Ishikawa (cell line): ENCODE results near the gene AK4.

Experiments
- CEBPB ChIP-seq: IDR thresholded peaks from 2 replicates; pipeline ENCODE4 v1.6.1; 2012
- CREB1 ChIP-seq: IDR thresholded peaks from 2 replicates; pipeline ENCODE4 v1.6.1; 2012; ENCODE audit warnings: low read depth
- EGR1 ChIP-seq: IDR thresholded peaks from 2 replicates; pipeline ENCODE4 v1.6.1; 2012
- EP300 ChIP-seq: IDR thresholded peaks from 2 replicates; pipeline ENCODE4 v1.6.1; 2012; ENCODE audit warnings: borderline replicate concordance
- FOXM1 ChIP-seq: IDR thresholded peaks from 2 replicates; pipeline ENCODE4 v1.6.1; 2012; ENCODE audit warnings: low read depth, borderline replicate concordance
- NFIC ChIP-seq: IDR thresholded peaks from 2 replicates; pipeline ENCODE4 v1.6.1; 2012
- RAD21 ChIP-seq: IDR thresholded peaks from 2 replicates; pipeline ENCODE4 v1.6.1; 2012; ENCODE audit warnings: low read depth
- TAF1 ChIP-seq: IDR thresholded peaks from 2 replicates; pipeline ENCODE4 v1.6.1; 2012; ENCODE audit warnings: low read depth, mild to moderate bottlenecking
- TCF12 ChIP-seq: IDR thresholded peaks from 2 replicates; pipeline ENCODE4 v1.6.1; 2012; ENCODE audit warnings: low read depth
- TEAD4 ChIP-seq: IDR thresholded peaks from 2 replicates; pipeline ENCODE4 v1.6.1; 2012
- YY1 ChIP-seq: IDR thresholded peaks from 2 replicates; pipeline ENCODE4 v1.6.1; 2012; ENCODE audit warnings: low read depth
- ZBTB7A ChIP-seq: IDR thresholded peaks from 2 replicates; pipeline ENCODE4 v1.6.1; 2012; ENCODE audit warnings: low read depth
- TF ChIP-seq, protein P1 (sequence below): IDR thresholded peaks from 2 replicates; pipeline ENCODE4 v1.6.1; 2012
- TF ChIP-seq, protein P2 (sequence below): IDR thresholded peaks from 2 replicates; pipeline ENCODE4 v1.6.1; 2012; ENCODE audit warnings: low read depth, mild to moderate bottlenecking
- TF ChIP-seq, protein P3 (sequence below): IDR thresholded peaks from 2 replicates; pipeline ENCODE4 v1.6.1; 2012

Gene AK4

DNA sequence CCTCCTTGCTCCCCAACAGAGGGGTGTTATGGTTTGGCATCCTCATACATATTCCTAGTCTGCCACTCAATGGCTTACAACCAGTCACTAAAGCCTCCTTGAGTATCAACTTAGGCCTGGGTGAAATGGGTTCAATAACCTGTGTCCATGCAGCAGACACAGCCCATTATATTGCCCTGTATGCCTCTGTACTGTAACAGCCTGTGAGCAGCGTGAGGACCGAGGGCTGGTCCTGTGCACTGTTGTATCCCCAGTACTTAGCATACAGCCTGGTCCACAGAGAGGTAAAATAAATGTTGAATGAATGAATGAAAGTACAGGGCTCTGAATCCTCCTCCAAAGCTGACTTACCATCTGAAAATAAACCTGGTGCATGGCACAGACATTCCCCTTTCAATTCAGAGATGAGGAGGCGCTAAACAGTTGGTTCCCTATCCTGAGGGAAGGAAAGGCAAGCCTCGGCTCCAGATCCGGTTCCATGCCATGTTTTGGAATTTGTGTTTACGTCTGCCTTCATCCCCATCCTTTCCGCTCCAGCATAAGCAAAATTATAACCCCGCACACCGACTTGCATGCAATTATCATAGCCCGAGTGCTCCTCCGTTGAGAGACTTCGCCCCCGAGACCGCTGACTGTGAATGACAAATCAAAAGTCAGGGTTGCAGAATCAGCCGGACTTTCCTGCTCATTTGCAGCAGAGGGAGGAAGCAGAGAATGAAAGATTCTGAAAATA lies 116.4 kb downstream of the AK4 start:
- TF ChIP-seq EP300 = no peak
- no peak for TF ChIP-seq TEAD4
- no peak for TF ChIP-seq CREB1
- no peak for TF ChIP-seq RAD21
- no peak for TF ChIP-seq CEBPB
- no peak for TF ChIP-seq ZBTB7A
- TF ChIP-seq YY1 = no peak
- TF ChIP-seq TCF12 = no peak

DNA sequence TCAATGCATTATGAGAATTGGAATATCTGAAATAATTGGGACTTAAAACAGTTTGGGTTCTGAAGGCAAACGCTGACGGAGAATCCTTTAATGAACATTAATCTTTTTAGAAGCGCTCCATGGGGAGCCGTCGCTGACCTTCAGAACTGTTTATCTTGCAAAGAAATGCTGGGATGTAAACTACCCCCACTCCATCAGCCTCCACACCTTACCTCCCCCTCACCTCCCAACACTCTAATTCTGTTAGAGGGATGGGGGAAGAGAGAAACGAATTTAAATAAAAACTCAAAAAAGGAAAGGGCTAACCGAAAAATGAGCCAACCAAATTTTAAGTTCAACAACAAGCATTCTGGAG lies 117.3 kb downstream of the AK4 start:
- TF ChIP-seq TCF12 (no peak), FOXM1 (no peak), TEAD4 (no peak), CREB1 (no peak), CEBPB (no peak), YY1 (no peak), RAD21 (no peak), TAF1 (no peak), NFIC (no peak), EGR1 (no peak), EP300 (no peak), ZBTB7A (no peak)
- TF ChIP-seq, protein P1, sequence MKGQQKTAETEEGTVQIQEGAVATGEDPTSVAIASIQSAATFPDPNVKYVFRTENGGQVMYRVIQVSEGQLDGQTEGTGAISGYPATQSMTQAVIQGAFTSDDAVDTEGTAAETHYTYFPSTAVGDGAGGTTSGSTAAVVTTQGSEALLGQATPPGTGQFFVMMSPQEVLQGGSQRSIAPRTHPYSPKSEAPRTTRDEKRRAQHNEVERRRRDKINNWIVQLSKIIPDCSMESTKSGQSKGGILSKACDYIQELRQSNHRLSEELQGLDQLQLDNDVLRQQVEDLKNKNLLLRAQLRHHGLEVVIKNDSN = no peak
- TF ChIP-seq, protein P2, sequence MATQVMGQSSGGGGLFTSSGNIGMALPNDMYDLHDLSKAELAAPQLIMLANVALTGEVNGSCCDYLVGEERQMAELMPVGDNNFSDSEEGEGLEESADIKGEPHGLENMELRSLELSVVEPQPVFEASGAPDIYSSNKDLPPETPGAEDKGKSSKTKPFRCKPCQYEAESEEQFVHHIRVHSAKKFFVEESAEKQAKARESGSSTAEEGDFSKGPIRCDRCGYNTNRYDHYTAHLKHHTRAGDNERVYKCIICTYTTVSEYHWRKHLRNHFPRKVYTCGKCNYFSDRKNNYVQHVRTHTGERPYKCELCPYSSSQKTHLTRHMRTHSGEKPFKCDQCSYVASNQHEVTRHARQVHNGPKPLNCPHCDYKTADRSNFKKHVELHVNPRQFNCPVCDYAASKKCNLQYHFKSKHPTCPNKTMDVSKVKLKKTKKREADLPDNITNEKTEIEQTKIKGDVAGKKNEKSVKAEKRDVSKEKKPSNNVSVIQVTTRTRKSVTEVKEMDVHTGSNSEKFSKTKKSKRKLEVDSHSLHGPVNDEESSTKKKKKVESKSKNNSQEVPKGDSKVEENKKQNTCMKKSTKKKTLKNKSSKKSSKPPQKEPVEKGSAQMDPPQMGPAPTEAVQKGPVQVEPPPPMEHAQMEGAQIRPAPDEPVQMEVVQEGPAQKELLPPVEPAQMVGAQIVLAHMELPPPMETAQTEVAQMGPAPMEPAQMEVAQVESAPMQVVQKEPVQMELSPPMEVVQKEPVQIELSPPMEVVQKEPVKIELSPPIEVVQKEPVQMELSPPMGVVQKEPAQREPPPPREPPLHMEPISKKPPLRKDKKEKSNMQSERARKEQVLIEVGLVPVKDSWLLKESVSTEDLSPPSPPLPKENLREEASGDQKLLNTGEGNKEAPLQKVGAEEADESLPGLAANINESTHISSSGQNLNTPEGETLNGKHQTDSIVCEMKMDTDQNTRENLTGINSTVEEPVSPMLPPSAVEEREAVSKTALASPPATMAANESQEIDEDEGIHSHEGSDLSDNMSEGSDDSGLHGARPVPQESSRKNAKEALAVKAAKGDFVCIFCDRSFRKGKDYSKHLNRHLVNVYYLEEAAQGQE = no peak
- TF ChIP-seq, protein P3, sequence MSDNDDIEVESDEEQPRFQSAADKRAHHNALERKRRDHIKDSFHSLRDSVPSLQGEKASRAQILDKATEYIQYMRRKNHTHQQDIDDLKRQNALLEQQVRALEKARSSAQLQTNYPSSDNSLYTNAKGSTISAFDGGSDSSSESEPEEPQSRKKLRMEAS = no peak

DNA sequence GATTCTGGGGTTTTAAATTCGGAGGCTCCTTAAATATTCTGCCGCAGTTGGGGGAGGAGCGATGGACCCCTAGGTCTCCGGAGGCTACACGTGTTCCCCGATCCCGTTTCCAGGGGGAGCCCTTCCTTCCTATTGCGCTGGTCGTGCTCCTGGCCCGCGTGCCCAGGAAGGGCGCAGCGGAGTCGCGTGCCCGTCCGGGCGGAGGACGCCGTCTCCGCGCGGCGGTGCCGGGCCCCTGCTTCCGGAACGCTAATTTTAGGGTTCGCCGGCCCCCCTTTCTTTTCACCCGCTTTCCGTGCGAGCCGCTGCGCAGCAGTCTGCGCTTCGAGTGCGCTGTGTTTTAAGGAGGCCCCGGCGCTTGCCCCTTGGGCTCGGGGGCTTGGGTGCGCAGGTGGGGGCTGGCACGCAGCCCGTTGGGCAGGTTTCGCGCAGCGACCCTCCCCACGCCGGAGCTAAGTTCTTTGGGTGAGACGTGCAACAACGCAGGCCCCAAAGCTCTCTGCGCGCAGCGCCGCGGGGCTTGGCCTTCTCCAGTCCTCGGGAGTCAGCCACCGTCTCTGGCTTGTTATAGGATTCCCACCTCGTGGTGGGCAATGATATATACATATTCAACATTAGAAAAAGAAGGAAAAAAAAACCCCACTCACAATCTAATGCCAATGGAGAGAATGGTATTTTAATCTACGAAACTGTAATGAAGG lies 117.8 kb downstream of the AK4 start:
- TF ChIP-seq TAF1 (no peak), CREB1 (no peak), NFIC (no peak), YY1 (no peak), RAD21 (no peak), EGR1 (no peak)
- TF ChIP-seq, protein P3 = 0 out of 2 replicates have a peak, but pooled peaks have one; percentile 28
- TF ChIP-seq, protein P2 = no peak

DNA sequence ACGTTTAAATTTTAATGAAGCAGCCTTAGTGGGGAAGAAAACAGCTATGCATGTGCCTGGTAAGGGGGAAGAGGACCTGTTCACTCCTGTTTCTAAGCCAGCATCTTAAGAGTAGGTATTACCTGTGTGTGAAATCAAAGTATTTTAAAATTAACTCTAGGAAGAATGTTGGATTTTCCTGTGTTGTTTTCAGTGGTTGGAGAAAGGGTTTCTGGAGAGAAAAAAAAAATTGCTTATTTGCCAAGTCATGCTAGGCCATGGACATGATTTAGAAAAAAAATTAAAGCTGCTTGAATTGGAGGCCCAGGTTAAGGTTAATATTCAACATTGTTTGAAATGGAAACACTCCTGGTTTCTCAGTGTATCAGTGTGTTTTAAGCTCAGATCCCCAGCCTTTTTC lies 118.5 kb downstream of the AK4 start:
- TF ChIP-seq YY1 = no peak
- TF ChIP-seq CEBPB = no peak
- TF ChIP-seq EGR1 = no peak
- no peak for TF ChIP-seq ZBTB7A
- no peak for TF ChIP-seq FOXM1
- no peak for TF ChIP-seq RAD21

DNA sequence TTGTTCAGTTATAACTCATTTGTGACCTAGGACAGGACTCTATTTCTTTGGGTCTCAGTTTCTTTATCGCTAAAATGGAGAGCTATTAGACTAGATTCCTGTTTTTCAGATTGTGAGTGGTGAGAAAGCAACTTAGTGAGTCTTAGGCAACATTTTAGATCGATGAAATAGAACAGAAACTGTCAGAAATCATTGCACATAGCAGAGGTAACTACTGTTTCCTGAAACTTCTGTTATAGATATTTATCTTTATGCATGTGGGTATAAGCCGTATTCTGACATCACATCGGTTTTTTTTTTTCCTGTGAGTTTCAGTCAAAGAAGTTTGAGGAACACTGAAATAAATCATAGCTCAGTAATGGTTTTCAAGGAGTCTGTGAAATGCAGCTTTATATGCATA lies 119.3 kb downstream of the AK4 start:
- TF ChIP-seq TEAD4 (no peak), FOXM1 (no peak), TCF12 (no peak), ZBTB7A (no peak), YY1 (no peak)
- TF ChIP-seq, protein P3 = no peak

DNA sequence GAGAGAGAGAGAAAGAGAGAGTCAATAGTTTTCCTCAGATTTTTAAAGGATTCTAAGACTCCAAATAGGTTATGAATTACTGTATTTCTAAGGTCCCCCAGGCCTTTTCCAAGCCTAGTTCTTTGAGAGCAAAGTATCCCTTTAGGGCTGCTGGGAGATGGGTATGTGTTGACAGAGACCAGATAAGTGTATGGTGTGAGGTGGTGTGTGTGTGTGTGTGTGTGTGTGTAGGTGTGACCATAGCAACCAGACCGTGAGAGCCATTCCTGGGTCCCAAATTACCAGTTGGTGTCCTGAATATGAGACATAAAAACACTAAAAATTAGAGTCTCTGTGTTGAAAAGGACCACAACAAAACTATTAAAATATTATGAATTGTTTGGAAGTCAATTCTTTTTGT lies 119.7 kb downstream of the AK4 start:
- TF ChIP-seq TAF1 (no peak), RAD21 (no peak)

DNA sequence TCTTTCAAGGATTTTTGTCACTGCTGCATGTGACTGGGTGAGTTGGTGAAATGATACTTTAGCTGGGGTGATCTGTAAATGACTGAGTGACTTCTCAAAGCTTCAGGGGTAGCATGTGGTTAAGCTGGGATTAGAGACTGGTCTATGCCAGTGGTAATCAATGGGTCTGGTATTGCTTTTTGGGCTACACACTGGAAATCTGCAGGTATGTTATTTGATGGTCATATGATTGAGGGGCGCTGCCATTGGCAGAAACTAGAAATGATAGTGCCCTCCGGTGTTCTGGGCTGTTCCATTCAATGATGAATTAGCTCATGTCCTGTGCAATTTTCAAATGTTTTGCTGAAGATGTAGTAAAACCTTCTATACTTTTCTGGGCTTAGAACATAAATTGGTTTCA lies 121.6 kb downstream of the AK4 start:
- TF ChIP-seq NFIC (no peak), CREB1 (no peak), TAF1 (no peak), EGR1 (no peak), ZBTB7A (no peak), TEAD4 (no peak), EP300 (no peak), FOXM1 (no peak), YY1 (no peak), CEBPB (no peak)
- TF ChIP-seq, protein P2 = no peak
- TF ChIP-seq, protein P1 = no peak
- TF ChIP-seq, protein P3 = no peak
